ENCODE measurements around the gene GLYATL1.

GRCh38 chr11:58912124-58912523 lies 27.2 kb upstream of the GLYATL1 start:
- TF ChIP-seq CTCF (conservative IDR thresholded peaks at IDR 0.05 in 1 of 2, IDR thresholded peaks at IDR 0.05 in 1 of 2; ENCODE audit: low read depth in 1 of 2, low read length in 2 of 2) (no peak), EZH2 (IDR thresholded peaks at IDR 0.05; ENCODE audit: low read length, missing control alignments) (no peak)

Measured in fibroblast of lung (primary cell).